ENCODE results near the gene GSTO1.

GSTO1 gene

DNA sequence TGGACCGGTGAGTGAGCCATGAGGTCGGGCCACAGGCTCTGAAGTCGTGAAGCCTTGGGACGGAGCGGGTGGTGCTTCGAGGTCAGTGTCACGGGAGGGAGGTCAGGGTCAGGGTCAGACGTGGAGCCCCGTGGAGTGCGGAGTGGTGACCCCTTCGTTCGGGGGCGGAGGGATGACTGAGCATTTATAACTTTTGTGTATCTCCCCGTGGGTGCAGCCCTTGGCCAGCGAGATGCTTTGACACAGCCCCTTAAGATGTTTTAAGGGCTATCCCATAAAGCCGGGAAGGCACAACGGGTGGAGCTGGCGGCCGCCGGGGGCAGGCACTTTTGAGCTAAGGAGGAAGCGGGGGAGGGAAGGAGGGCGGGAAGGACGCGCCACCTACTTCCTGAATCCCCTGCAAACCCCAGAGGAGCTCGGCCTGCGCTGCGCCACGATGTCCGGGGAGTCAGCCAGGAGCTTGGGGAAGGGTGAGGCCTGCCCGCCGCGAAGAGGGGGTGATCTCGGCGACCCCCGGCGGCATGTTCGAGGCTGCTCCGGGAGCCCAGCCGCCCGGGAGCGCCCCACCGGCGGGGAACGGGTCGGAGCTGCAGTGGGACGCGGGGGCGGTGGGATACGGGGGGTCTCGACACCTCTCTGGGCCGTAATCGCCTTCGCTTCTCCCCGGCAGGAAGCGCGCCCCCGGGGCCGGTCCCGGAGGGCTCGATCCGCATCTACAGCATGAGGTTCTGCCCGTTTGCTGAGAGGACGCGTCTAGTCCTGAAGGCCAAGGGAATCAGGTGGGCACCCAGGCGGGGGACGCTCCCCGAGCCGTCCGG lies at the start of gene GSTO1:
Gene GSTO1 (plus strand): TSS at position 400 of the 818 bp plus-strand sequence. CDS start 37 bp downstream, at position 437.
- H3K9ac ChIP-seq (ENCODE audit: low read length) = peak within 1 kb of the TSS; percentile 63
- no peak within 1 kb of the TSS for H3K27ac ChIP-seq (ENCODE audit: low read length)
- no peaks in the 10 kb centered on the region for H3K9me3 ChIP-seq (ENCODE audit: control insufficient read depth, low read depth, low read length)
- H3K4me1 ChIP-seq (ENCODE audit: control insufficient read depth, low read depth, low read length) = peaks cover 43% of the 10 kb centered on the region
- peaks cover 35% of the 10 kb centered on the region for H3K27me3 ChIP-seq (ENCODE audit: control insufficient read depth, insufficient read depth, low read length)
- peak within 1 kb of the TSS; percentile 82 for H3K4me3 ChIP-seq (ENCODE audit: low read length)
- peaks cover 16% of the 10 kb centered on the region for H3K36me3 ChIP-seq (ENCODE audit: control insufficient read depth, low read depth, low read length)

DNA sequence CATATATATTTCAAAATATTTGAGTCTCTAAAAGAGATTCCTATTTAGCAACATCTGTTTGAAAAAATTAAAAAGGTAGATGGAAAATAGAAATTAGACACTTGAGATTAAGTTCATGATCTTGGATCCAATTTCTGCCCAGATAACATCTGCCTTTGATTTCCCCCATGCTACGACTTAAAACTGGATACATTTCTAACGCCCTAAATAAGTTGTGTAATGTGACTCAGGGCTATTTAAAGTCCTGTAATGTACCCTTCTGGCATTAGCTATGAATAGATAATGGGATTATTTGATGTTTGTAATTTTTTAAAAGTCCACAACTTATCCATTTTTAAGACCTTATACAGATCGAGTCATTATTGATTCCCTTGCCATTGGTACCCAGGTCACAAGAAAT lies 46.0 kb upstream of the GSTO1 start:
- no peaks in the 10 kb centered on the region for H3K4me1 ChIP-seq (ENCODE audit: control insufficient read depth, low read depth, low read length)
- no peak overlapping the region for H3K4me3 ChIP-seq (ENCODE audit: low read length)
- no peak overlapping the region for H3K9ac ChIP-seq (ENCODE audit: low read length)
- no peaks in the 10 kb centered on the region for H3K9me3 ChIP-seq (ENCODE audit: control insufficient read depth, low read depth, low read length)
- H3K27me3 ChIP-seq (ENCODE audit: control insufficient read depth, insufficient read depth, low read length) = no peaks in the 10 kb centered on the region
- no peaks in the 10 kb centered on the region for H3K36me3 ChIP-seq (ENCODE audit: control insufficient read depth, low read depth, low read length)
- H3K27ac ChIP-seq (ENCODE audit: low read length) = no peak overlapping the region

DNA sequence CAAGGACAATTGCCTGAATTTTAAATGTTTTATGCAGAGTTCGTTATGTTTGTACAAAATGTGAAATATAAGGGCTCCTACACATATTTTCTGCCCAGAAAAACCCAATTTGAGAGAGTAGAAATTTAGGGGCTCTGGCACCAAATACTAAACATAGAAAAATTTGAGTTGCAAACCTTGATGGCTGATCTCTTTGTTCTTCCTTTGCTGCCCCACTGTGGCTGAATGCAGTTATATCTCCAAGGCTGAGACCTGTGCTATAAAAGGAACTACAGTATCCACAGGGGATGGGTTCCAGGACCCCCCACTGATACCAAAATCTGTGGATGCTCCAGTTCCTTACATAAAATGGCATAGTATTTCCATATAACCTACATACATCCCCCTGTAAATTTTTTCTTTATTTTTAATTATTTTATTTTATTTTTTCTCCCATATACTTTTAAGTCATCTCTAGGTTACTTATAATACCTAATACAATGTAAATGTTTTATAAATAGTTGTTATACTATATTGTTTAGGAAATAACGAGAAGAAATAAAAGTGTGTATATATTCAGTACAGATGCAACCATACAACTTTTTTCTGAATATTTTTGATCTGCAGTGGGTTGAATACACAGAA lies 45.0 kb upstream of the GSTO1 start:
- H3K27me3 ChIP-seq (ENCODE audit: control insufficient read depth, insufficient read depth, low read length) = no peaks in the 10 kb centered on the region
- H3K27ac ChIP-seq (ENCODE audit: low read length) = no peak overlapping the region
- no peak overlapping the region for H3K9ac ChIP-seq (ENCODE audit: low read length)
- no peak overlapping the region for H3K4me3 ChIP-seq (ENCODE audit: low read length)
- H3K36me3 ChIP-seq (ENCODE audit: control insufficient read depth, low read depth, low read length) = no peaks in the 10 kb centered on the region
- no peaks in the 10 kb centered on the region for H3K4me1 ChIP-seq (ENCODE audit: control insufficient read depth, low read depth, low read length)
- no peaks in the 10 kb centered on the region for H3K9me3 ChIP-seq (ENCODE audit: control insufficient read depth, low read depth, low read length)

DNA sequence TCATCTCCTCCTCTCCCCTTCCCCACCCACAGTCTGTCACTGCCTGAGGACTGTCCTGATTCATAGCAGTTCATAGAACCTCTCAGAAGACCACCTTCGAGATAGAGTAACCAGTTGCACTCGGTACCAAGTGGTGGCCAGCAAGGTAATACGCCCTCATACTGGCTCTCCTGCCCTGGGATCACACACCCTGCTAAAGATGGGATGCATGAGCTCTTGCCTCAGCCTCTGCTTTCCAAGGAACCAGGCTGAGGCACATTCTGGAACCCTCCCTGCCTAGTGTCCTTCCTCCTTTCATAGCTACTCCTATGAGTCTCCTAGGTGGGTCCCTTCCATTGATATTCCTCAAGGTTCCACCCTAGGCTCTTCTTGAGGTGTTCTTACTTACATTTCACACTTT lies 38.1 kb upstream of the GSTO1 start:
- Histone ChIP-seq H3K27me3 (ENCODE audit: control insufficient read depth, insufficient read depth, low read length) (no peaks in the 10 kb centered on the region), H3K27ac (ENCODE audit: low read length) (no peak overlapping the region), H3K4me3 (ENCODE audit: low read length) (no peak overlapping the region), H3K36me3 (ENCODE audit: control insufficient read depth, low read depth, low read length) (no peaks in the 10 kb centered on the region), H3K9me3 (ENCODE audit: control insufficient read depth, low read depth, low read length) (no peaks in the 10 kb centered on the region), H3K9ac (ENCODE audit: low read length) (no peak overlapping the region), H3K4me1 (ENCODE audit: control insufficient read depth, low read depth, low read length) (no peaks in the 10 kb centered on the region)

DNA sequence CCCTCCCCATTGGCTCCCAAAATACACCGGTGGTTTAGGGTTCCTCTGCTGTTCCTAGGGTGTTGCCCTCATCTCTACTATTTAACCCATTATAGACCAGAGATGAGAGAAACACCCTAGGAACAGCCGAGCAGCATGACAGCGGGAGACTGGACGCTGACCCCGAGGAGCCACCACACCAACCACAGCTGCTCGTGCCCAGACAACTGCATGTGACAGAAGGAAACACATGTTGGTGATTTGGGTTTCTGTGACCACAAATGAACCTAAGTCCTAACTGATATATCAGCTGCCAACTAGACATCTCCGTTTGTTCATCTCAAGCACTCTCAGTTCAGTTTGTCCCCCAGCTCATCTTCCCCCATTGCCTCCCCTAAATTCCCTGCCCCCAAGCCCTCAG lies 35.9 kb upstream of the GSTO1 start:
- Histone ChIP-seq H3K27ac (ENCODE audit: low read length) (no peak overlapping the region), H3K4me1 (ENCODE audit: control insufficient read depth, low read depth, low read length) (no peaks in the 10 kb centered on the region), H3K4me3 (ENCODE audit: low read length) (no peak overlapping the region), H3K9me3 (ENCODE audit: control insufficient read depth, low read depth, low read length) (no peaks in the 10 kb centered on the region), H3K27me3 (ENCODE audit: control insufficient read depth, insufficient read depth, low read length) (no peaks in the 10 kb centered on the region), H3K9ac (ENCODE audit: low read length) (no peak overlapping the region), H3K36me3 (ENCODE audit: control insufficient read depth, low read depth, low read length) (no peaks in the 10 kb centered on the region)

DNA sequence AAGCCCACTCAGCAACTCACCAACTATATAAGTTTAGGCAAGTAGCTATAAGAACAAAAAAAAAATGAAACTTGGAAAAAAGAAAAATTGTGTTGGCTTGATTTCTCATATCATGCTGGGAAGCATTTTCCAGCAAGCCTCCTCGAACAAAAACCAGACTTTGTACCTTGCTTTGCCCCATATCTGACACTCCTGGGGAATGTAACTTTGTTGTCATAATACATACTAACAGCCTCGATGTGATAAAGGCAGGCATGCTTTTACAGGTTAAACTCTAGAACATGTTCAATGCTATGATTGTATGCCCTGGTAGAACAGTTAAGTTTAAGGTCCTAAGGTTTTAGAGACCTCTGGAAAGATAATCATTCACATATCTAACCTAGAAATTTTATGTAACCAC lies 34.2 kb upstream of the GSTO1 start:
- Histone ChIP-seq H3K9ac (ENCODE audit: low read length) (no peak overlapping the region), H3K9me3 (ENCODE audit: control insufficient read depth, low read depth, low read length) (no peaks in the 10 kb centered on the region), H3K4me3 (ENCODE audit: low read length) (no peak overlapping the region), H3K4me1 (ENCODE audit: control insufficient read depth, low read depth, low read length) (no peaks in the 10 kb centered on the region), H3K27me3 (ENCODE audit: control insufficient read depth, insufficient read depth, low read length) (no peaks in the 10 kb centered on the region), H3K36me3 (ENCODE audit: control insufficient read depth, low read depth, low read length) (no peaks in the 10 kb centered on the region), H3K27ac (ENCODE audit: low read length) (no peak overlapping the region)

DNA sequence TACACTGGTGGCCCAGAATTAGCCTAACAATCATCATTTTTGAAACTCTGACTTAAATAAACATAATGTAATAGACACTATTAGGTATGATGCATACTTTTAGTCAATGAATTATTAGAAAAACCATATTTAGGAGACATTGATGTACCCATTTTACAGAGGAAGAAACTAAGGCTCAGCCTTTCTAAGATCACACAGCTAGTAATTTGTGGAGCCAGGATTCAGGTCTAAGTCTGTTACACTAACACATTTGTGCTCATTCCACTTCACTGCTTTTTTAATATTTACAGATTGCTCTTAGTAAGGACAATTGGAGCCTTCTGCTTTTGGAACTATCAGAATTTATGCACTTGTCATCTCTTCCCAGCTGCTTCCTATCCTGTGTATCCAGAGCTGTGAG lies 31.4 kb upstream of the GSTO1 start:
- H3K9me3 ChIP-seq (ENCODE audit: control insufficient read depth, low read depth, low read length) = no peaks in the 10 kb centered on the region
- no peak overlapping the region for H3K9ac ChIP-seq (ENCODE audit: low read length)
- no peak overlapping the region for H3K27ac ChIP-seq (ENCODE audit: low read length)
- H3K27me3 ChIP-seq (ENCODE audit: control insufficient read depth, insufficient read depth, low read length) = no peaks in the 10 kb centered on the region
- H3K4me3 ChIP-seq (ENCODE audit: low read length) = no peak overlapping the region
- H3K36me3 ChIP-seq (ENCODE audit: control insufficient read depth, low read depth, low read length) = no peaks in the 10 kb centered on the region
- no peaks in the 10 kb centered on the region for H3K4me1 ChIP-seq (ENCODE audit: control insufficient read depth, low read depth, low read length)

DNA sequence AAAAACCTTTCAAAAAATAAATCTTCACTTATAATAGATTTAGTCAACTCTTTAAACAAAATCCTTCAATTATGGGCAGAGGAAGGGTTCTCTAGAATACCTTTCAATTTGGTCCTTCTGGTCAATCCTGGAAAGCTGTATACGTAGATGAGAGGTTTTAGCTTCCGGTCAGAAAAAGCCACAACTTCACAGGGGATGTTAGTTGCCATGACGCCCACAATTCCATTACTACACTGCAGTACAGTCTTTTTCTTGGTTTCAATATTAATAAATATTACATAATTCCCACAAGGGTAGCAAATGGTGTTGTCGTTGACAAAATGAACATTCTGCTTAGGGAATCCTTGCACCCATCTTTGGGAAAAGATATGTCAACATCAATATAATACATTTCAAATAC lies 24.2 kb upstream of the GSTO1 start:
- no peaks in the 10 kb centered on the region for H3K4me1 ChIP-seq (ENCODE audit: control insufficient read depth, low read depth, low read length)
- H3K36me3 ChIP-seq (ENCODE audit: control insufficient read depth, low read depth, low read length) = no peaks in the 10 kb centered on the region
- H3K27me3 ChIP-seq (ENCODE audit: control insufficient read depth, insufficient read depth, low read length) = peaks cover 13% of the 10 kb centered on the region
- H3K9ac ChIP-seq (ENCODE audit: low read length) = no peak overlapping the region
- no peak overlapping the region for H3K27ac ChIP-seq (ENCODE audit: low read length)
- H3K9me3 ChIP-seq (ENCODE audit: control insufficient read depth, low read depth, low read length) = no peaks in the 10 kb centered on the region
- H3K4me3 ChIP-seq (ENCODE audit: low read length) = no peak overlapping the region

DNA sequence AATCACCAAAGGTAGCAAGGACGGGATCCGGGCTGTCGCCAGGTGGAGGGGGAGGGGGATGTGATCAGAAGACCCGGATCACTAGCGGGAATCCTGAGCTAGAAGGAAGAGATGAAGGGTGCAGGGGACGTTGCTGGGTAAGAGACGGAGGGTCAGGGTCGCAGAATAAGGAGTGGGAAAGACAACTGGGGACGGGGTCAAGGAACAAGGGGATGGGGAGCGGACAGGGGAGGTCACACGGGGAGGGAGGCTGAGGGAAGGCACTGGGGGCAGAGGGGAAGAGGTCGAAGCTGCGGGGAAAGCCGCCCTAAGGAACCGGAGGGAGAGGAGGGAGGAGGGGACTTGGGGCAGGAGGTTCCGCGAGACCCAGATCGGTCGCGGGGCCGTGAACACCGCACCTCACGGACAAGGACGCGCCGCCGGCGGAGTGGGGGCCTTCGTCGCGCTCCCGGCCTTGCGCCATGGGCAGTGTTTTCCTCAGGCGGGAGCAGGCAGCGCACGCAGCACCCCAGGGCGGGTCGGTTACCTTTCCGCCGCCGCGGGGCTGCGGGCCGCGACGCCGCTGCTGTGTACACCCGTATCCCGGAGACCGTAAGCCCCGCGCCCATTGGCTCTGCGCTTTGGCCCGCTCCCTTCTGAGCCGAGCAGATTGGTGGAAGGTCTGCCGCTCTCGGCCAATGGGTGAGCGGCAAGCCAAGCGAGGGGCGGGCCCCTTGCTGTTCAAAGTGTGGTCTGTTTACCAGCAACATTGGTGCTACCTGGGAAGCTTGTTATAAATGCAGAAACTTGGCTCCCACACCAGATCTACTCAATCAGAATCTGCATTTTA lies 22.7 kb upstream of the GSTO1 start, which contains the start of gene CFAP43:
Gene CFAP43 (minus strand): TSS at position 581 of the 829 bp plus-strand sequence. CDS start 118 bp downstream, at position 463.
- peak within 1 kb of the TSS; percentile 75 for H3K4me3 ChIP-seq (ENCODE audit: low read length)
- H3K27me3 ChIP-seq (ENCODE audit: control insufficient read depth, insufficient read depth, low read length) = peaks cover 13% of the 10 kb centered on the region
- peaks cover 5% of the 10 kb centered on the region for H3K9me3 ChIP-seq (ENCODE audit: control insufficient read depth, low read depth, low read length)
- no peaks in the 10 kb centered on the region for H3K36me3 ChIP-seq (ENCODE audit: control insufficient read depth, low read depth, low read length)
- no peaks in the 10 kb centered on the region for H3K4me1 ChIP-seq (ENCODE audit: control insufficient read depth, low read depth, low read length)
- H3K9ac ChIP-seq (ENCODE audit: low read length) = peak within 1 kb of the TSS; percentile 77
- peak within 1 kb of the TSS; percentile 9 for H3K27ac ChIP-seq (ENCODE audit: low read length)

DNA sequence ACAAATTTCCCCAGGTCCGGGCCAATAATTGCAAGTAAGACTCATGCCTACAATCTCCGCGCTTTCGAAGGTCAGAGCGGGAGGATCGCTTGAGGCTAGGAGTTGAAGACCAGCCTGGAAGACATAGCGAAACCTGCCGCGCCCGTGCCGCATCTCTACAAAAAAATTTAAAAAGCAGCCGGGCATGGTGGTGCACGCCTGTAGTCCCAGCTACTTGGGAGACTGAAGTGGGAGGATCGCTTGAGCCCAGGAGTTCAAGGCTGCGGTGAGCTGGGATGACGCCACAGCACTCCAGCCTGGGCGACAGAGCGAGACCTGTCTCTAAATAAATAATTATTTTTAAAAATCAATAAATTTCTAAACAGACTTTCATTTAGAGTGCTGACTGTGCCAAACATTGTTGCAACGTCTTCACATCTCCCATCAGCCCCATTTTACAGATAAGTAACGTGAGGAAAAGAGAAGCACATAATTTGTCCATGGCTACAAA lies 22.0 kb upstream of the GSTO1 start:
- H3K27ac ChIP-seq (ENCODE audit: low read length) = no peak overlapping the region
- no peaks in the 10 kb centered on the region for H3K36me3 ChIP-seq (ENCODE audit: control insufficient read depth, low read depth, low read length)
- H3K4me1 ChIP-seq (ENCODE audit: control insufficient read depth, low read depth, low read length) = no peaks in the 10 kb centered on the region
- peaks cover 5% of the 10 kb centered on the region for H3K9me3 ChIP-seq (ENCODE audit: control insufficient read depth, low read depth, low read length)
- peak overlapping the region; percentile 77 for H3K9ac ChIP-seq (ENCODE audit: low read length)
- H3K4me3 ChIP-seq (ENCODE audit: low read length) = peak overlapping the region; percentile 75
- peaks cover 13% of the 10 kb centered on the region for H3K27me3 ChIP-seq (ENCODE audit: control insufficient read depth, insufficient read depth, low read length)

DNA sequence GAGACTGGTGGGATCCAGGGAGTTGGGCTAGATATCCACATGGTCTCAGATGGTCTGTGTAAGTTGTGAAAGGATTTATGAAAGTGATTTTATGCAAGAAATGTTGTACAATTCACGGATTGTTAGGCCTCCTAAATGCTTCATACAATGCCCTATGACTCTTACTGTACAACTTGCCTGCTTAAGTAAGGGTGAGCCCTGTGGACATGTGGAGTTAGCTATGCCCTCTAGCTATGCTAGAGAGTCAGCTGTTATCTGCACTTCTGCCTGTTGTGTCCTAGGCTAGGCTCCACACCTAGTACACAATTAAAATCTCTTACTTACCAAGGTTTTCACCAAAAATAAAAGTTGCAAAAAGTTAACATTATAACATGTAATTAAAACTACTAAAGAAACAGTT lies 20.9 kb upstream of the GSTO1 start:
- Histone ChIP-seq H3K9me3 (ENCODE audit: control insufficient read depth, low read depth, low read length) (peaks cover 5% of the 10 kb centered on the region), H3K36me3 (ENCODE audit: control insufficient read depth, low read depth, low read length) (no peaks in the 10 kb centered on the region), H3K9ac (ENCODE audit: low read length) (no peak overlapping the region), H3K4me1 (ENCODE audit: control insufficient read depth, low read depth, low read length) (no peaks in the 10 kb centered on the region), H3K27me3 (ENCODE audit: control insufficient read depth, insufficient read depth, low read length) (peaks cover 13% of the 10 kb centered on the region), H3K27ac (ENCODE audit: low read length) (no peak overlapping the region), H3K4me3 (ENCODE audit: low read length) (no peak overlapping the region)

Data from iPS-18a (cell line).